ENCODE measurements around the gene KRTAP5-2.
"Not testable (repeated sequence)": the region's sequence is repeated elsewhere in the genome, so short reads cannot be mapped to it uniquely, and the experiment has no call there.

KRTAP5-2 gene

DNA sequence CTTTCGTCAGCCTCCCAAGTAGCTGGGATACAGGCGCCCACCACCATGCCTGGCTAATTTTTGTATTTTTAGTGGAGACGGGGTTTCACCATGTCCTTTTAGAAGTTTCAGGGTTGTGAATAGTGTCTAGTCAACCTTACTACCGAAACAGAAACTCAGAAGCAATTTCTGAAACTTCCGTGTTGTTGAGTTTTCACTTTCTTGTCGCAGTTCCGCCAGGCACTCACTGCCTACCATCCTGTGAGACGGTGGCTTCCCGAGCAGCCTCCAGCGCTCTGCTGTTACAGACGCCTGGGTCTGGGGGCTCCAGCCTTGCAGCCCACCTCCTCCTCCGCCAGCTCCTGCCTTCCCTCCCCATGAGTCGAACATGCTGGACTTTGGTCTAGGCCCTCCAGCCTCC lies 7.8 kb upstream of the KRTAP5-2 start:
- not testable (repeated sequence) for H3K9me3 ChIP-seq; H3K4me3 ChIP-seq (ENCODE audit: low read depth in 1 of 2, low read length in 1 of 2); H3K36me3 ChIP-seq; H3K4me1 ChIP-seq (ENCODE audit: control insufficient read depth in 1 of 2, insufficient read depth in 1 of 2, low read depth in 1 of 2, low read length in 1 of 2); H3K27ac ChIP-seq
- peaks cover 67% of the 10 kb centered on the region for H3K27me3 ChIP-seq

DNA sequence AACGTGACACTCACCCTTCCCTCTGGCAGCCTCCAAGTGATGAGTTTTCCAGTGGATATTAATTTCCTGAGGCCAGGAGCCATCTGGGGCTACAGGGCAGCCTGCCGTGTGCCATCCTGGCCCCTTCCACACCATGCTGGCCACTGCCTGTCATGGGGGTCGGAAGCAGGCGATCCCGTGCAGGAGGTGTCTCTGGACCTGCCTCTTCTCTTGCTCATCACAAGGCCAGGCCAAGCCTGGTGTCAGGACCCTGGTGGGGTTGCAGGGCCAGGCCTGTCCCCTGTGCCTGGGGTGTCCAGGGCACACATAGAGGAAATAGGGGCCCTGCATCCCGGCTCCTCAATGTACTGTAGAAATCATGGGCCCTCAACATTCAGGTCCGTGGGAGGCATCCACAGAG lies 6.6 kb upstream of the KRTAP5-2 start:
- no peaks in the 10 kb centered on the region for H3K9me3 ChIP-seq
- H3K4me1 ChIP-seq (ENCODE audit: control insufficient read depth in 1 of 2, insufficient read depth in 1 of 2, low read depth in 1 of 2, low read length in 1 of 2): no peaks in the 10 kb centered on the region
- peaks cover 80% of the 10 kb centered on the region for H3K27me3 ChIP-seq
- H3K36me3 ChIP-seq: no peaks in the 10 kb centered on the region
- TF ChIP-seq, protein P1, sequence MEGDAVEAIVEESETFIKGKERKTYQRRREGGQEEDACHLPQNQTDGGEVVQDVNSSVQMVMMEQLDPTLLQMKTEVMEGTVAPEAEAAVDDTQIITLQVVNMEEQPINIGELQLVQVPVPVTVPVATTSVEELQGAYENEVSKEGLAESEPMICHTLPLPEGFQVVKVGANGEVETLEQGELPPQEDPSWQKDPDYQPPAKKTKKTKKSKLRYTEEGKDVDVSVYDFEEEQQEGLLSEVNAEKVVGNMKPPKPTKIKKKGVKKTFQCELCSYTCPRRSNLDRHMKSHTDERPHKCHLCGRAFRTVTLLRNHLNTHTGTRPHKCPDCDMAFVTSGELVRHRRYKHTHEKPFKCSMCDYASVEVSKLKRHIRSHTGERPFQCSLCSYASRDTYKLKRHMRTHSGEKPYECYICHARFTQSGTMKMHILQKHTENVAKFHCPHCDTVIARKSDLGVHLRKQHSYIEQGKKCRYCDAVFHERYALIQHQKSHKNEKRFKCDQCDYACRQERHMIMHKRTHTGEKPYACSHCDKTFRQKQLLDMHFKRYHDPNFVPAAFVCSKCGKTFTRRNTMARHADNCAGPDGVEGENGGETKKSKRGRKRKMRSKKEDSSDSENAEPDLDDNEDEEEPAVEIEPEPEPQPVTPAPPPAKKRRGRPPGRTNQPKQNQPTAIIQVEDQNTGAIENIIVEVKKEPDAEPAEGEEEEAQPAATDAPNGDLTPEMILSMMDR (IDR thresholded peaks at IDR 0.05): no peak
- H3K27ac ChIP-seq: no peak overlapping the region
- no peak overlapping the region for H3K4me3 ChIP-seq (ENCODE audit: low read depth in 1 of 2, low read length in 1 of 2)

DNA sequence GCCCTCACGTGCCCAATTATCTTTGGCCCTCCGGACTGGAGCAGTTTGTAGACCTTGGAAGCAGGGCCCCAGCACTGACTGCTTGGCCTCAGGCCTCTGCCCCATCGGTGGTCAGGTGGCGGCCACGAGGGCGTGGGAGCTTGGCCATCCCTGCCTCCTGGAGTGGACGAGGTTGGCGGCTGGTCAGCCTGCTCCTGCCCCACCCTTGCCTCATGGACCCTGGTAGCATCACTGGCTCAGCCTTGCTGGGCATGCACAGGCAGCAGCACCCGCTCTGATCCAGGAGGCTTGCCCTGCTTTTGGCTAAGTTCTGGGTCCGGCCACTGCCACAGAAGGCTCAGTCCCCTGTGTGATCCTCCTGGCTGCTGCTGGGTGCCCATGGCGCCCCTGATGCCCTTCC lies 6.1 kb upstream of the KRTAP5-2 start:
- Histone ChIP-seq H3K27ac (no peak overlapping the region), H3K36me3 (no peaks in the 10 kb centered on the region), H3K4me1 (ENCODE audit: control insufficient read depth in 1 of 2, insufficient read depth in 1 of 2, low read depth in 1 of 2, low read length in 1 of 2) (no peaks in the 10 kb centered on the region), H3K27me3 (peaks cover 81% of the 10 kb centered on the region), H3K4me3 (ENCODE audit: low read depth in 1 of 2, low read length in 1 of 2) (no peak overlapping the region), H3K9me3 (no peaks in the 10 kb centered on the region)
- TF ChIP-seq, protein P1 (IDR thresholded peaks at IDR 0.05): no peak

- Histone ChIP-seq H3K4me3 (ENCODE audit: low read depth in 1 of 2, low read length in 1 of 2) (no peak overlapping the region), H3K36me3 (no peaks in the 10 kb centered on the region), H3K27ac (no peak overlapping the region), H3K27me3 (peaks cover 84% of the 10 kb centered on the region), H3K9me3 (no peaks in the 10 kb centered on the region), H3K4me1 (ENCODE audit: control insufficient read depth in 1 of 2, insufficient read depth in 1 of 2, low read depth in 1 of 2, low read length in 1 of 2) (no peaks in the 10 kb centered on the region)
- TF ChIP-seq, protein P1 (IDR thresholded peaks at IDR 0.05): no peak
Measured at GRCh38 chr11:1603629-1604028, 5.5 kb upstream of the KRTAP5-2 start.

DNA sequence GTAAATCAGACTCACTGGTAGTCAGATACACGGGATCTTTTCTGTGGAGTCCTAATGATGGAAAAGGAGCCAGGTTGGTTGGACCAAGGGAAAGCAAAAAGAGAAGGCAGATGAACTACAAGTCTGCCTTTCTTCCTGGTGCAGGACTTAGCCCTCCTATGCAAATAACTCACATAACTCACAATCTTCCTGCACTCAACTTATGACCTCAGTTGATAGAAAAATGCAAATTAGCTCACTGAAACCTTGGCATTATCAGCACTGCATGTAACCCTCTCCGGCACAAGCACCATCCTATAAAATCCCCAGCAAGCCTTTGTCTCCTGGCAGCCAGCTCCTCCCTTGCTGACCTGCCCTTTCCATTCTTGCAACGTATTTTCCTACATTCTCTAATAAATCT lies 3.6 kb upstream of the KRTAP5-2 start:
- H3K27ac ChIP-seq; H3K9me3 ChIP-seq; H3K4me3 ChIP-seq (ENCODE audit: low read depth in 1 of 2, low read length in 1 of 2); H3K4me1 ChIP-seq (ENCODE audit: control insufficient read depth in 1 of 2, insufficient read depth in 1 of 2, low read depth in 1 of 2, low read length in 1 of 2); H3K36me3 ChIP-seq: not testable (repeated sequence)
- peaks cover 84% of the 10 kb centered on the region for H3K27me3 ChIP-seq

GRCh38 chr11:1600626-1601025 lies 2.5 kb upstream of the KRTAP5-2 start:
- no peaks in the 10 kb centered on the region for H3K4me1 ChIP-seq (ENCODE audit: control insufficient read depth in 1 of 2, insufficient read depth in 1 of 2, low read depth in 1 of 2, low read length in 1 of 2)
- no peaks in the 10 kb centered on the region for H3K36me3 ChIP-seq
- H3K27me3 ChIP-seq: peaks cover 84% of the 10 kb centered on the region

More at GRCh38 chr11:1600626-1601025, 2.5 kb upstream of the KRTAP5-2 start:
- TF ChIP-seq, protein P1 (IDR thresholded peaks at IDR 0.05): no peak
- no peak overlapping the region for H3K4me3 ChIP-seq (ENCODE audit: low read depth in 1 of 2, low read length in 1 of 2)
- H3K9me3 ChIP-seq: no peaks in the 10 kb centered on the region
- H3K27ac ChIP-seq: no peak overlapping the region

Measured in neutrophil (primary cell).